Gastrocnemius medialis (tissue), 4 donors: Measurements from ENCODE around the gene MT1A. TPM values are rescaled to one million over a fixed set of nuclear protein-coding genes. Genes with fewer than 3 reads are reported as not detected.
"Not testable (repeated sequence)": the region's sequence is repeated elsewhere in the genome, so short reads cannot be mapped to it uniquely, and the experiment has no call there.

Source experiments
- ATAC-seq, 2 donors: fragments of 150-250 bp; one replicate each; pipeline ENCODE4 v1.9.1; 2016
- DNase-seq, 2 donors: peaks; one replicate each; pipeline ENCODE4 v3.0.0-alpha.2; 2019
- H3K27ac ChIP-seq, 4 donors: fragments of 200-600 bp; sonication (generic); 1 replicate in 1 of 4; 2 replicates in 3 of 4; pipeline ENCODE4 v1.5.1; 2016 to 2018; ENCODE audit warnings: mild to moderate bottlenecking in 2 of 4, moderate library complexity in 1 of 4
- H3K27me3 ChIP-seq, 3 donors: fragments of 200-600 bp; sonication (generic) in 2 of 3; 1 replicate in 1 of 3; 2 replicates in 2 of 3; pipeline versions ENCODE4 v1.5.1 to v1.6.0; 2016 to 2019; ENCODE audit warnings: mild to moderate bottlenecking in 1 of 3, moderate library complexity in 1 of 3
- H3K36me3 ChIP-seq, 2 donors: fragments of 200-600 bp; sonication (generic) in 1 of 2; one replicate each; pipeline ENCODE4 v1.5.1; 2017 to 2018
- H3K4me1 ChIP-seq, 2 donors: fragments of 200-600 bp; sonication (generic) in 1 of 2; one replicate each; pipeline ENCODE4 v1.5.1; 2016 to 2017; ENCODE audit warnings: mild to moderate bottlenecking in 2 of 2
- H3K4me3 ChIP-seq, 4 donors: fragments of 200-600 bp; sonication (generic) in 3 of 4; 1 replicate in 1 of 4; 2 replicates in 3 of 4; pipeline ENCODE4 v1.5.1; 2016 to 2019; ENCODE audit warnings: mild to moderate bottlenecking in 2 of 4
- H3K9me3 ChIP-seq, 3 donors: fragments of 200-600 bp; sonication (generic) in 2 of 3; 1 replicate in 1 of 3; 2 replicates in 2 of 3; pipeline ENCODE4 v1.5.1; 2016 to 2019
- POLR2A ChIP-seq, 2 donors: fragments of 450-650 bp; IDR thresholded peaks; one replicate each; pipeline ENCODE4 v1.6.1; 2017; ENCODE audit warnings: antibody characterized with exemption in 2 of 2, mild to moderate bottlenecking in 2 of 2, moderate library complexity in 2 of 2
- in situ Hi-C, 4 donors: fragments of 200-750 bp; cut with MboI; loops; one replicate each; pipeline versions ENCODE4 v1.15.0 to v1.8.0; 2017; ENCODE audit warnings: low sequenced_read_pairs in 4 of 4
- intact Hi-C: fragments of 100-400 bp; cut with DNase I; formaldehyde crosslinking; loops from one replicate; pipeline ENCODE4 v1.15.1; 2023; ENCODE audit warnings: low total_unique reads
- total RNA-seq, 4 donors: library from RNA; depleted of rRNA; stranded (reverse); fragments of >200 nt; gene quantifications; one replicate each; pipeline versions ENCODE4 v1.1.0 to v1.2.3, GENCODE V29; 2016
- TF ChIP-seq, protein P1 (sequence below), 5 experiments: fragments of 450-650 bp in 3 of 5; fragments of 200-600 bp in 2 of 5; sonication (generic) in 2 of 5; IDR thresholded peaks in 4 of 5; conservative IDR thresholded peaks in 1 of 5; 1 replicate in 4 of 5; 2 replicates in 1 of 5; pipeline ENCODE4 v1.5.1; 2016 to 2019; ENCODE audit warnings: antibody characterized with exemption in 5 of 5, mild to moderate bottlenecking in 3 of 5, moderate library complexity in 3 of 5

The MT1A gene
- total RNA-seq, 4 donors from 2014 or later, result 17.3 to 34.9 (median 20.2) TPM; not detected in 1

DNA sequence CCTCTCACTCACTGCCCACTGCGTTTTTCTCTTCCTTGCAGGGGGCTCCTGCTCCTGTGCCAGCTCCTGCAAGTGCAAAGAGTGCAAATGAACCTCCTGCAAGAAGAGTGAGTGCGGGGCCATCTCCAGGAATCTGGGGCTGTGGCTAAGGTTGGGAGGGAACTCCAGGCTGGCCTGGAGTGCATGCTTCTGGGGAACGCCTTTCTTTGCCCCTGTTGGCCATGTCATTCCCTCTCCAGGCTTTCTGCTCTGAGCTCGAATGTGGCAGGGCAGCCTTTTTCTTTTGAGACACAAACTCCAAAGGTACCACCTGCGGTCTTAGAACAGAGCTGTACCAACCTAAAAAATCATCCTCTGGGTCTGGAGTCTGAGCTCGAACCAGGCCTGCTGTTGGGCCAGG is 20.3 kb upstream of the MT1A start:
- in situ Hi-C loops, result no loop called here
- TF ChIP-seq POLR2A (IDR thresholded peaks at IDR 0.05), result no peak
- Histone ChIP-seq H3K27ac (peak overlapping the region in 1 of 4 donors; percentile 77), H3K4me3 (peak overlapping the region in 1 of 4 donors; percentile 47), H3K4me1 (peaks cover 9 to 19% of the 10 kb centered on the region in 2 donors), H3K27me3 (no peaks in the 10 kb centered on the region), H3K9me3 (no peaks in the 10 kb centered on the region), H3K36me3 (no peaks in the 10 kb centered on the region)
- ATAC-seq (no peak), DNase-seq (no peak)
- intact Hi-C loops, result no loop called here

DNA sequence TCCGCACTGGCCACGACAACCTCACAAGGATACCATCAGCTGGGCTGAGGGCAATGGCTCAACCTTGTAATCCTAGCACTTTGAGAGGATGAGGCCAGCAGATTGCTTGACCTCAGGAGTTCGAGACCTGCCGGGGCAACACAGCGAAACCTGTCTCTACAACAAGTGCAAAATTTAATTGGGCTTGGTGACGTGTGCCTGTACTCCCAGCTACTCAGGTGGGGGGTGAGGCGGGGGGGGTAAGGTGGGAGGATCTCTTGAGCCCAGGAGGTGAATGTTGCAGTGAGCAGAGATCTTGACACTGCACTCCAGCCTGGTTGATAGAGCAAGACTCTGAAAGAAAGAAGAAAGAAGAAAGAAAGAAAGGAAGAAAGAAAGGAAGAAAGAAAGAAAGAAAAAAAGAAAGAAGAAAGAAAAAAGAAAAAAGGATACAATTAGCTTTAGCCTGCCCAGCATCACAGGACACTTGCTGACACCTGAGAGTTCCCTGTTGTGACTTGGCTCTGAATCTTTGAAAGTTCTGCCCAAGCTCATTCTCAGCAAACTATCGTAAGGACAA is 18.0 kb upstream of the MT1A start:
- in situ Hi-C loops, result no loop called here

DNA sequence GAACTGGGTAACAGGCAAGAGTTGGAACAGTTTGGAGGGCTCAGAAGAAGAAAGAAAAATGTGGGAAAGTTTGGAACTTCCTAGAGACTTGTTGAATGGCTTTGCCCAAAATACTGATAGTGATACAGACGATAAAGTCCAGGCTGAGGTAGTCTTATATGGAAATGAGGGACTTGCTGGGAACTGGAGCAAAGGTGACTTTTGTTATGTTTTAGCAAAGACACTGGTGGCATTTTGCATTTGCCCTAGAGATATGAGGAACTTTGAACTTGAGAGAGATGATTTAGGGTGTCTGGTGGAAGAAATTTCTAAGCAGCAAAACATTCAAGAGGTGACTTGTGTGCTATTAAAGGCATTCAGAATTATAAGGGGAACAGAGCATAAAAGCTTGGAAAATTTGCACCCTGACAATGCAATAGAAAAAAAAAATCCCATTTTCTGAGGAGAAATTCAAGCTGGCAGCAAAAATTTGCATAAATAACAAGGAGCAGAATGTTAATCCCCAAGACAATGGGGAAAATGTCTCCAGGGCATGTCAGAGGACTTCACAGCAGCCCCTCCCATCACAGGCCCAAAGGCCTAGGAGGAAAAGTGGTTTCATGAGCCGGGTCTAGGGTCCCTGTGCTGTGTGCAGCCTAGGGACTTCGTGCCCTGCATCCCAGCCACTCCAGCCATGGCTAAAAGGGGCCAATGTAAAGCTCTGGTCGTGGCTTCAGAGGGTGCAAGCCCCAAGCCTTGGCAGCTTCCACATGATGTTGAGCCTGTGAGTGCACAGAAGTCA is 16.6 kb upstream of the MT1A start:
- H3K27ac ChIP-seq, DNase-seq, in situ Hi-C loops: not testable (repeated sequence)

More for the DNA sequence above, 18.0 kb upstream of the MT1A start:
- Histone ChIP-seq H3K27ac (no peak overlapping the region), H3K9me3 (no peaks in the 10 kb centered on the region), H3K27me3 (no peaks in the 10 kb centered on the region), H3K4me1 (peaks cover 9 to 25% of the 10 kb centered on the region in 2 donors), H3K4me3 (no peak overlapping the region), H3K36me3 (no peaks in the 10 kb centered on the region)
- ATAC-seq, result no peak
- DNase-seq, result no peak
- intact Hi-C loops, result no loop called here
- TF ChIP-seq POLR2A (IDR thresholded peaks at IDR 0.05), result no peak
- TF ChIP-seq, protein P1, sequence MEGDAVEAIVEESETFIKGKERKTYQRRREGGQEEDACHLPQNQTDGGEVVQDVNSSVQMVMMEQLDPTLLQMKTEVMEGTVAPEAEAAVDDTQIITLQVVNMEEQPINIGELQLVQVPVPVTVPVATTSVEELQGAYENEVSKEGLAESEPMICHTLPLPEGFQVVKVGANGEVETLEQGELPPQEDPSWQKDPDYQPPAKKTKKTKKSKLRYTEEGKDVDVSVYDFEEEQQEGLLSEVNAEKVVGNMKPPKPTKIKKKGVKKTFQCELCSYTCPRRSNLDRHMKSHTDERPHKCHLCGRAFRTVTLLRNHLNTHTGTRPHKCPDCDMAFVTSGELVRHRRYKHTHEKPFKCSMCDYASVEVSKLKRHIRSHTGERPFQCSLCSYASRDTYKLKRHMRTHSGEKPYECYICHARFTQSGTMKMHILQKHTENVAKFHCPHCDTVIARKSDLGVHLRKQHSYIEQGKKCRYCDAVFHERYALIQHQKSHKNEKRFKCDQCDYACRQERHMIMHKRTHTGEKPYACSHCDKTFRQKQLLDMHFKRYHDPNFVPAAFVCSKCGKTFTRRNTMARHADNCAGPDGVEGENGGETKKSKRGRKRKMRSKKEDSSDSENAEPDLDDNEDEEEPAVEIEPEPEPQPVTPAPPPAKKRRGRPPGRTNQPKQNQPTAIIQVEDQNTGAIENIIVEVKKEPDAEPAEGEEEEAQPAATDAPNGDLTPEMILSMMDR (IDR thresholded peaks at IDR 0.05 in 4 of 5, conservative IDR thresholded peaks at IDR 0.05 in 1 of 5), result no peak

DNA sequence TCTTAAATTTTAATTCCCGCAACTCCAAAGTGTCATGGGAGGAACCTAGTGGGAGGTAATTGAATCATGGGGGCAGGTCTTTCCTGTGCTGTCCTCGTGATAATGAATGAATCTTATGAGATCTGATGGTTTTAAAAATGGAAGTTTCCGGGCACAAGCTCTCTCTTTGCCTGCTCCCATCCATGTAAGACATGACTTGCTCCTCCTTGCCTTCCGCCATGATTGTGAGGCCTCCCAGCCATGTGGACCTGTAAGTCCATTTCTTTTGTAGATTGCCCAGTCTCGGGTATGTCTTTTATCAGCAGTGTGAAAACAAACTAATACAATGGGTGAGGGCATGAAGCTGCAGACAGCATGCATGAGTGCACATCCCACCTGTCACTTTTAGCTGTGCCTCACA is 15.3 kb upstream of the MT1A start:
- H3K36me3 ChIP-seq, intact Hi-C loops, H3K27me3 ChIP-seq, H3K9me3 ChIP-seq, ATAC-seq, DNase-seq, in situ Hi-C loops, H3K27ac ChIP-seq, H3K4me3 ChIP-seq: not testable (repeated sequence)
- peaks cover 18 to 26% of the 10 kb centered on the region in 2 donors for H3K4me1 ChIP-seq

More for the DNA sequence above, 16.6 kb upstream of the MT1A start:
- H3K4me3 ChIP-seq, H3K27me3 ChIP-seq, intact Hi-C loops, ATAC-seq, H3K36me3 ChIP-seq, H3K9me3 ChIP-seq: not testable (repeated sequence)
- peaks cover 19 to 34% of the 10 kb centered on the region in 2 donors for H3K4me1 ChIP-seq

DNA sequence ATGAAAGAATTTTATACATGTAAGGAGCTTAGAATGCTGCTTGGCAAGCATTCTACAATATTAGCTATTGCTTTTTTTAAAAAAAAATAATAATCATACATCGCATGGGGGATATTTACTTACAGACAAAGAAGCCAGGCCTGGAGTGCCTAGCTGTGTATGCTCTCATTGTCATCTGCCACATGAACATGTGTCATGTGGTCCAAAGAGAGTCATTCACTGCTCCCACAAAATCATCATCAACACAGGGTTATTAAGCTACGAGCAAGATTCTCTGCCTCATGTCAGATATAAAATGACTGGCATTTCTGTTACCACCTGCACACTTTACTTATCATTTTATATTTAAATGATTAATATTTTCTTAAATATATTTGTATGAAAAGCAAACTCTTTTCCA is 14.8 kb upstream of the MT1A start:
- intact Hi-C loops (no loop called here), in situ Hi-C loops (no loop called here)
- H3K9me3 ChIP-seq, result no peaks in the 10 kb centered on the region
- no peak overlapping the region for H3K4me3 ChIP-seq
- peaks cover 18 to 23% of the 10 kb centered on the region in 2 donors for H3K4me1 ChIP-seq
- no peaks in the 10 kb centered on the region for H3K27me3 ChIP-seq
- no peaks in the 10 kb centered on the region for H3K36me3 ChIP-seq
- TF ChIP-seq POLR2A (IDR thresholded peaks at IDR 0.05), result no peak
- TF ChIP-seq, protein P1 (IDR thresholded peaks at IDR 0.05 in 4 of 5, conservative IDR thresholded peaks at IDR 0.05 in 1 of 5), result no peak
- no peak overlapping the region for H3K27ac ChIP-seq
- no peak for ATAC-seq
- DNase-seq, result no peak

DNA sequence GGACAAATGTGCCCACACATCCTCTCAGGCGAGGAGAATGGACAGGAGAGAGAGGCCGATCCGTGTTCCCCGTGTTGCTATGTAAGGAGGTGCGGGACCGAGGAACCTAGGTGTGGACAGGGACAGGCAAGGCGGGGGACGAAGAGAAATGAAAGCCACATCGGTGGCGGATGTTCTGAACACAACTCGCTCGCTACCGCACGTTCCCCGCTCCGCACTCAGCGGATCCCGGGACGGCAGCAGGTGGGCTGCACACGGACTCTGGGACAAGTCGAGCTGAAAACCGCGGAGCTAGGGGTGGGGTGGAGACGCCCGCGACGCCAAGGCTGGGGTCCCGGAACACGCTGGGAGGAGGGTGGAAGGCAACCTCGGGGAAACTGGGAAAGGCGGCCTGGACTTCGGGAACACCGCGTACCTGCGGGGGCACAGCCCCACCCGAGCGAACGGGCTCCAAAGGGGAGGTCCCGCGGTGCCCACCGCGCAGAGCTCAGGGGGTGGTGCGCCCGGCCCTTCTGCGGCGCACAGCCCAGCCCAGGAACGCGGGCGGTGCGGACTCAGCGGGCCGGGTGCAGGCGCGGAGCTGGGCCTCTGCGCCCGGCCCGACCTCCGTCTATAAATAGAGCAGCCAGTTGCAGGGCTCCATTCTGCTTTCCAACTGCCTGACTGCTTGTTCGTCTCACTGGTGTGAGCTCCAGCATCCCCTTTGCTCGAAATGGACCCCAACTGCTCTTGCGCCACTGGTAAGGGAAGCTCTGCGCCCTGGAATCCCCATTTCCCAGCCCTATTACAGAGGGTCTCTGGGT is 13.1 kb upstream of the MT1A start, which contains the start of gene MT1E:
TSS of gene MT1E (plus strand) at position 642 of the 803 bp plus-strand sequence. CDS start at position 713, 71 bp downstream.
- Histone ChIP-seq H3K4me3 (peak within 1 kb of the TSS; percentile 66 to 84 (median 74)), H3K9me3 (no peaks in the 10 kb centered on the region), H3K27ac (peak within 1 kb of the TSS; percentile 88 to 96 (median 92)), H3K36me3 (no peaks in the 10 kb centered on the region), H3K27me3 (no peaks in the 10 kb centered on the region), H3K4me1 (peaks cover 18 to 23% of the 10 kb centered on the region in 2 donors)
- in situ Hi-C loops, result no loop called here
- intact Hi-C loops, result loop anchor here (1.0 kb wide), 2 partner anchors 14 to 57 kb away; partner anchors contain the start of gene MT1X
- TF ChIP-seq, protein P1 (IDR thresholded peaks at IDR 0.05 in 4 of 5, conservative IDR thresholded peaks at IDR 0.05 in 1 of 5), result no peak
- TF ChIP-seq POLR2A (IDR thresholded peaks at IDR 0.05), result peak; percentile 88 to 91
- ATAC-seq (peak; percentile 77 to 80), DNase-seq (peak; percentile 43 to 83)
